Activated CD4-positive, alpha-beta T cell treated with anti-CD3 and anti-CD28 coated beads, Interleukin-2, amount 50 U/mL, for 48 hours (primary cell): Measurements from ENCODE around the gene SCAP.
"Not testable (repeated sequence)": the region's sequence is repeated elsewhere in the genome, so short reads cannot be mapped to it uniquely, and the experiment has no call there.

Experiments
- DNase-seq, 2 experiments: peaks; one replicate each; pipeline ENCODE4 v3.0.0-alpha.2; 2020

Gene SCAP

DNA sequence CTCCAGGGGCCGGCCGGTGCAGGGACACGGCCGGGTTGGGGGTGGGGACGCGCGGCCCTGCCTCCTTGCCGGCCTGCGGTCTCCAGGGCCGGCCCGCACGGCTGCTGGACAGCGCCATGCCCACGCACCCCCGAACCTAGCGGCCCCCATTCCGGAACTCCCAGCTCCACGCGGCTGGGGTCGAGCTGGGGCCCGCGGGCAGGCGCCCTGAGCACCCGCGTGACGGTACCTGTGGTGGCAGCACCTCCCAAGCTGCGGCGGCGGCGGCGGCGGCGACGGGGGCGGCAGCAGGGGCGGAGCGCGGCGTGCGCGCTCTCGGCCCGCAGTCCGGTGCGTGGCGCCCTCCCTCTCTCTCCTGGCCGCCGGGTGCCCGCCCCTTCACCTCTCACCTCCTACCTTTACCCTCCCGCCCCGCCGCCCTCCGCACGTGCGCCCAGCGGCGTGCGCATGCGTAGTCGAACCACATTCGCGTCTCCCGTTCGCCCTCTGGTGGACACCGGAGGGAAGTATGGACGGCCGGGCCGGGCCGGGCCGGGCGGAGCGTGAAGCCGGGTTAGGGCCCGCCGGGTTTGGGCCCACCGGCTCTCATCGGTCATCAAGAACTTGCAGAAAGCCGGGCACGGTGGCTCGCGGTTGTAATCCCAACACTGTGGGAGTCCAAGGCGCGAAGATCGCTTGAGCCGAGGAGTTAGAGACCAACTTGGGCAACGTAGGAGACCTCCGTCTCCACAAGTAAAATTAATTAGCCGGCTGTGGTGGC, at the start of gene SCAP:
Gene SCAP (minus strand): TSS at position 372 of the 760 bp plus-strand sequence. CDS start 32,948 bp downstream, outside the sequence.
- peak; percentile 95 to 96 for DNase-seq

DNA sequence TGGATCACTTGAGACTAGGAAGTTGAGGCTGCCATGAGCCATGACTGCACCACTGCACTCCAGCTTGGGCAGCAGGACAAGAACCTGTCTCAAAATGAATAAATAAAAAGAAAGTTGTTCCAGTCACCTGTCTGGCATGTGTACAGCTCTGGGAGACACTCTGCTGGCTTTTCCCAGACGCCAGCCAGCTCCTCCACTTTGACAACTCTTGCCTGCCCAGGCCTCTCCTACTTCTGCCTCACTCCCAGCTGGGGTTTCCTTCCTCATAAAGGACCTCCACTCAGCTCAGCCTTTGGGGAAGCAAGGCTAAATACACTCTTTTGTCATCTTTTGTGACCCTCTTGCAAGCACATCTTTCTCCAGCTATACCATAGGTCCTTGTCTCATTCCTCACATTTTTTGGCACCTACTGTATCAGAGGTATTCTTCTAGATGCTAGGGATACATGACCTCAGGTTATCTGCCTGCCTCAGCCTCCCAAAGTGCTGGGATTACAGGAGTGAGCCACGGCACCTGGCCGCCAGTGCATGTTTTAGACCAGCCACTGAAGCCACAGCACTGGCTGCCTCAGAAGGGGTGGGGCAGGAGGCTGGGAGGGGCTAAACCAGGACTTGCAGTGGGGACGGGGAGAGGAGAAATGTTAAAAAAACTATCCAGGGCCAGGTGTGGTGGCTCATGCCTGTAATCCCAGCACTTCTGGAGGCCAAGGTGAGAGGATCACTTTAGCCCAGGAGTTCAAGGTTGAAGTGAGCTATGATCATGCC, 47.8 kb upstream of the SCAP start:
- no peak for DNase-seq

DNA sequence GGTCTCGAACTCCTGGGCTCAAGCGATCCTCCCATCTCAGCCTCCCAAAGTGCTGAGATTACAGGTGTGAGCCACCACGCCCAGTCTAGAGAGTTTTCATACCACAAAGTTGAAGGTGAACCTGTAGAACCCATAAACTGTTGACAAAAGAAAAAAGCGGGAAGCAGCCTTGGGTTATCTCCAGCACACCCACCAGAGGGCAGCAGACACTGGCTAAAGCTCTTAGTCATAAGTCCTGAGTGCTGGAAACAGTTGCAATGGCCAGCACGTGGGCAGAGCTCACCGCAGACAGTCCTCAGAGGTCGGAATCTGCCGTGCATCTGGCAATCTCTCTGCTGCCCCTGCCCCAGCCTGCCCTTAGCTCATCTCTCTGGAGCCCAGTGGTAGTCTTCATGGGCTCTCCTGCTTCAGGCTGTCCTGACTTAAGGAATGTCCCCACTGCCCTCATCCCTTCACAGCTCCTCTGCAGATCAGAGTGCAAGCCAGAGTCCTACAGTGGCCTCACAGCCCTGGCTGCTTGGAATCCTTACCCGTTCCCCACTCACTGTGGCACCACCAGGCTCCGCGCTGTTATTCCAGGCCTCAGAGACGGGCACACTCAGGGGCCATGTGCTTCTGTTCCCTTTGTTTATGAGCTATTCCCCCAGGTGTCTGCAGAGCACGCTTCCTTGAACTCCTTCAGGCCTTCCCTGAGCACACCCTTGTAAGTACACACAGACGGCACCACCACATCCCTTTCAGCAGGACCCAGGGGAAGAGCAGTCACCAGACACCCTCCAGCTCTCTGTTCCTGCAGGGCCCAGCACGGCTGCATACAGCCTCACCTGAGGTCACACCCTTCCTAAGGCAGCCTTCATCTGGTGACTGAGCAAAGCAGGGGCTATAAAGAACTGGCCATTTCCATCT, 46.6 kb upstream of the SCAP start:
- peak; percentile 80 to 87 for DNase-seq

DNA sequence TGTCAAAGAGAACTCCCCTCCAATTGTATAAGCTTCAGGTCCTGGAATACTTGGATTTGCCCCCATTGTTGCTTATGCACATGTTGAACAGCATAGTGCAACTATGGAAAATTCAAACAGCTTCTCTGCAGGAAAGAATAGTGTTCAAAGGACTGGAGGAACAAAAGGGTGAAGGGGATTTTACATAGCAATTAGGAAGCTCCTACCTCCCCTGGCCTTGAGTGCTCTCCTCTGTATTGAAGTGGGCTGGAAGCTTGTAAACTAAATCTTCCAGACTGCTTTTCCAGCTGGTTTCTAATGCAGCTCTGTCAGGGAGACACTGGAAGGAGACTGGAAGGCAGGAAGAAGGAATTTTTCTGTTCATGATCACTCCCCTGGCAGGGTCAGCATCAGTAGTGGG, 45.0 kb upstream of the SCAP start:
- DNase-seq = no peak

DNA sequence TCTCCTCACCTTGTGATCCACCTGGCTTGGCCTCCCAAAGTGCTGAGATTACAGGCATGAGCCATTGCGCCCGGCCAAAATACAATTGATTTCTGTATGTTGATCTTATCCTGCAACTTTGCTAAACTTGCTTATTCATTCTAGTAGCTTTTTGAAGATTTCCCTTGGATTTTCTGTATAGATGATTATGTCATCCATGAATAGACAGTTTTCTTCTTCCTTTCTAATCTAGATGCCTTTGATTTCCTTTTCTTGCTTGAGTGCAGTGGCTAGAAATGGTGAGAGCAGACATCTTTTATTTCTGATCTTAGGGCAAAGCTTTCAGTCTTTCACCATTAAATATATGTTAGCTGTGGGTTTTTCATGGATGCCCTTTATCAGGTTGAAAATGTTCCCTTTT, 42.2 kb upstream of the SCAP start:
- DNase-seq = no peak

DNA sequence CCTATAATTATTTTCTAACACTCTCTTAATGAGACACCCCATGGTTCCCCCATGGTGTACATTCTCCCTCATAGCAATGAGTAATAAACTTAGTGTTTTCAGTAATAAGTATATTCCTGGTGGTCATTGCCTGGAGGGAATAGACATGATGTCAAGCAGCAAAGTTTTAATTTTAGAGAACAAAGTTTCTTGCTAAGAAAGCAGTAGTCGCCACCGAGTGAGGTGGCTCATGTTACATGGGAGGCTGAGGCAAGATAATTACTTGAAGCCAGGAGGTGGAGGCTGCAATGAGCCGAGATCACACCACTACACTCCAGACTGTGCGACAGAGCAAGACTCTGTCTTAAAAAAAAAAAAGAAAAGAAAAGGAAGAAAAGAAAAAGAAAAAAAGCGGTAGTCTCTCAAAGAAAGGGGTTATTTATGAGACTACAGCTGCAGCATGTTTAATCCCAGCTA, 40.2 kb upstream of the SCAP start:
- DNase-seq = no peak

DNA sequence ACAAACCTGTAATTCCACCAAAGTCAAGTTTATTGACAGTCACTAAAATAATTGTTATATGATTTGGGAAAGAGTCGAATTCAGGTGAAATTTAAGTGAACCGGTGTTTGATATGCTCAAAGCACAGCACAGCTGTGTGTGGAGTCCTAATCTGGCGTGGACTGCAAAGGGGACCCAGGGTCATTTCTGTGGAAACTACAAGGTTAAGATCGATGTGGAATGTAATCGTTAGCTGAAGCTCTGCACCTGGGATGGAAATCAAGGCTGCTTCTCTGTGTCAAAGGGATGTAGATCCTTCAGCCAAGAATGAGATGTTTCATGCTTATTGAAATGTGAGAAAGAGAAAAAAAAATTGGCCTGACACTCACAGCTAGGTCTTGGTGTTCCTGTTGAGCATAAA, 39.4 kb upstream of the SCAP start:
- DNase-seq = no peak

DNA sequence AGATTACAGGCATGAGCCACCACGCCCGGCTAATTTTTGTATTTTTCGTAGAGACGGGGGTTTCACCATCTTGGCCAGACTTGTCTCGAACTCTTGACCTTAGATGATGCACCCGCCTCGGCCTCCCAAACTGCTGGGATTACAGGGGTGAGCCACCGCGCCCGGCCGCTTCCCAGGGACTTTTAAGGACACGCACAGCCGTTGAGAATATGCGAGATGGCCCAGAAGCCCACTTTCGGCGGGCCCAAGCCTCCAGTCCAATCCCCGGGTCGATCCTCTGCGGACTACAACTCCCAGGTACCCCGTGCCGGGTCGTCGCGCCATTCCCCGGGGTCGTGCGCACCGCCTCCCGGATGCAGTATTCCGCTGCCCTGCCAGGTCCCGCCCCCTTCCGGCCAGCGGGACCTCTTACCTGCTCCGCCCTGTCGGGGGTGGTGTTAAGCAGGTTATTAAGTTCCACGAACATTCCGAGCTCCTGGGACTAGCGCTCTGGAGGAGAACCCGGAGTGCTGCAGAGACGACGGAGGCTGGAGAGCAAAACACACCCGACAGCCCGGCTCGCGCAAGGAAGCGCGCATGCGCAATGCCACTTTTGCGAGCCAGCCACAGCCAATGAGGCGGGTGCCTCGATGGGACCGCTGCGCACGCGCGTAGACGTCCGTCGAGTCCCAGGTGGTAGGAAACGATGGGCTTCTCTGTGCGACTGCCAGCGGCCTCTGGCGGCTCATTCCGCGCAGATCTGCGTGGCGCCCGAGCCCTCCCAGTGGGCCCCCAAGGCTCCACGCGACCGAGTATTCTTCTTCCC, 37.6 kb upstream of the SCAP start, which contains the start of gene ELP6:
Gene ELP6 (minus strand): TSS at position 588 of the 805 bp plus-strand sequence. CDS start 122 bp downstream, at position 466.
- peak; percentile 96 to 97 for DNase-seq

DNA sequence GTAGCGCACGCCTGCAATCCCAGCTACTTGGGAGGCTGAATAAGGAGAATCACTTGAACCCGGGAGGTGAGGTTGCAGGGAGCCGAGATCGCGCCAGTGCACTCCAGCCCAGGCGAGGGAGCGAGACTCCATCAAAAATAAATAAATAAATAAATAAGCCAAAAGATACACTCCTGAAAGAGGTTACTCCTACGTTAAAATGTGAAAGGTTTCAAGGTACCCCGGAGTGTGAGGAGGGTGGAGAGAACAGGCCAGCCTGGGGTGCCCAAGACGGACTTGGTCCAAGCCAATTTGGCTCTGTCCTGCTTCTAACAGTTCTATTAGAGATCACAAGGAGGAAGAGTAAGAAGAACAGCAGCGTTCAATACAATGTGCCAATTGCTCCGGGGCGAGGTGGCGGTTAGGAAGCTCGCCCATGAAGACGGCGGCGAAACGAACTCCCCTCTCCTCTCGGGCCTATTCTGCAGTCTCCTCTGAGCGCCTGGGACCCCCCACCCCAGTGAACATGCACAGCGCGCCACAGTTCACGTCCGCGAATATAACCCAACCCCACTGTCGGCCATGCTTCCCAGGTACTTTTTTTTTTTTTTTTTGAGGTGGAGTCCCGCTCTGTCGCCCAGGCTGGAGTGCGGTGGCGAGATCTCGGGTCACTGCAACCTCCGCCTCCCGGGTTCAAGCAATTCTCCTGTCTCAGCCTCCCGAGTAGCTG, 36.8 kb upstream of the SCAP start:
- peak in 1 of 2 experiments; percentile 26 for DNase-seq

DNA sequence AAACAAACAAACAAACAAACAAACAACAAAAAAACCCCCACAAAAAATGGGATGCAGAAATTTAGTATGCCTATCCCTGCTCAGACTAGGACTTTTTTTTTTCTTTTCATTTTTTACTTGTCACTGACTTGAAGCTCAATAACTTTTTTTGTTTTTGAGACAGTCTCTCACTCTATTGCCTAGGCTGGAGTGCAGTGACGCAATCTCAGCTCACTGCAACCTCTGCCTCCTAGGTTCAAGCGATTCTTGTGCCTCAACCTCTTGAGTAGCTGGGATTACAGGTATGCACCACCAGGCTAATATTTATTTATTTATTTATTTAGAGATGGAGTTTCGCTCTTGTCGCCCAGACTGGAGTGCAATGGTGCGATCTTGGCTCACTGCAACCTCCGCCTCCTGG, 29.5 kb upstream of the SCAP start:
- DNase-seq = not testable (repeated sequence)

DNA sequence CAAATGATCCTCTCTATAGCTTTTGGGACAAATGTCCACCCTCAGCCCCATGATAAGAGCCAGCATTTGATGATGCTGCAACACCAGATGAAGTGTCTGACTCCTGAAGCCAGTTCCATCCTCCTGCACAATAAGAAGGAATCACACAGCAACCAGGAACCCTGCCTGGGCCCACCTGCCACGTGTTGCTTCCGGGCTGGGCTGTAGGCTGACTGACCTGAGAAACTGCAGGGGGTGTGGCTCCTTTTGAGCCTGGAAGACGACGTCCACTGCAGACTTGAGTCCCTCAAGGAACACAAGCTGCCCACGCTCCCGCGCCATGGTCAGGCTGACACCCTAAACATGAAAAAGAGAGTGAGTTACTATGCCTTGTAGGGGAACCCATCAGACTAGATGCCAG, 28.4 kb upstream of the SCAP start:
- no peak for DNase-seq

DNA sequence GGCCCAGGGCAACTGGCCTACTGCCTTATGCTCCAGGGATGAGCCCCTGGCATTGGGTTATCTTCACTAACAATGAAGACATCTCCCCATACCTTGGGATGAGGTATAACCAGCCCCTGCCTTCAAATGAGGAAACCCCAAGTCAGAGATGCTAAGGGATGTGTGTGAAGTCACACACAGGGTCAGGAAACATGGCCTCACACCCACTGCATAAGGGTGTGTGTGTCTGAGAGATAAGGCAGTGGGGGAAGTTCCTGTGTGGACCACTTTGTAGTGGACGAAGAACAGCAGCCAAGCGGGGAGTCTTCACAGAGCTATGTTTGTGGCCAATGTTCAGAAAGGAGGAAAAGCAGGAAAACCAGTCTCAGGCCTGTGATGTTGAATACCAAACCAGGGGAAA, 27.3 kb upstream of the SCAP start:
- no peak for DNase-seq

DNA sequence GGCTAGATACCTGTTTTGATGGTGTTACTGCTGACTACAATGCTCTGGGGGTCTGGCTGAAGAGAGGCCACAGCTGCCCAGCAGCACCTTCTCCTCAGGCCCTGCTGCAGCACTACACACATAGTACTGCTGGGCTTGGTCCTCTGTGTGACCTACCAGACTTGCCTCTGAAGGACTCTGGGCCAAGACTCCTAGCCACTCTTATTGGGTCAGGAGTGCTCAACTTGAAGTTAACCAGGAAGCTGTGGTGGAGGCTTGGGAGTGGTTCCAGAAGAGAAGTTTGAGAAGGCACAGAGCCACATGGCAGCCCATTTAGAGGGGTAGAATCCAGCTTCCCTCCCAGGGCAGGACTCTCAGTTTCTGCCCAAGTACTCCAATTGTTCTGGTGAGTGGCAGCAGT, 21.2 kb upstream of the SCAP start:
- DNase-seq = no peak

DNA sequence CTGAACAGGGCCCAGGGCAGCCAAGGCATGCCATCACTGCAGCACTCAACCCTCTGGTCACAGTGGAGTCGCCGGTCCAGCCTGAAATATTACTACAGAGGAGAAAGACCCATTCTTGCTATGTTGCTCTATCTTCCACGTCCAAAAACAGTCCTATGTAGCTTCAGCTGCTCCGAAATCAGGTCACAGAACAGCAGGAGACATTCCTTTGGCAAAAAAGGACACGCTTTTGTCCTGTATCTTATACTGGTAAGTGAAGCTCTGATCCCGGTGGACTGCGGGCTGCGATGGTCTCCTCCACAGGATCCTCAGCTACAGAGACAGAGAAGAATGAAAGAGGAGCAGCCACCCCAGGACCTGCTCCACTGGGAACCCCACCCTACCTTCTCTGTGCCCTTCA, 20.1 kb upstream of the SCAP start:
- DNase-seq = no peak

DNA sequence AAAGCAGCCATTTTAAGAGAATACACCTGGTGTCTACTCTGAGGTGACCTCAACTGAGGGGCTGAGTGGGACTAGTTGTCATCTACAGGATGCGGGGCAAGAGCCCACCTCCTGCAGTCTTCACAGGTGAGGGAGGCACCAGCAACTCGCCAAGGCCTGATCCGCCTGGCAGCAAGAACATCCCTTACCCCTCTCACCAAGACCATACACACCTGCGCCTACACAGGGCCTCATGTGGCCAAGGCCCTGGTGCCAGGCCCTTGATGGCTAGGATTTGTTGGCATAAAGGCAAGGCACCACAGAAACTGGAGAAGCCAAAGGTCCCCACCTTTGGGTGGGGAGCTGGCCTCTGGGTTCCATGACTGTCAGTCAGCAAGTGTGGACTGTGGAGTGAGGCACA, 19.4 kb upstream of the SCAP start:
- DNase-seq = no peak

DNA sequence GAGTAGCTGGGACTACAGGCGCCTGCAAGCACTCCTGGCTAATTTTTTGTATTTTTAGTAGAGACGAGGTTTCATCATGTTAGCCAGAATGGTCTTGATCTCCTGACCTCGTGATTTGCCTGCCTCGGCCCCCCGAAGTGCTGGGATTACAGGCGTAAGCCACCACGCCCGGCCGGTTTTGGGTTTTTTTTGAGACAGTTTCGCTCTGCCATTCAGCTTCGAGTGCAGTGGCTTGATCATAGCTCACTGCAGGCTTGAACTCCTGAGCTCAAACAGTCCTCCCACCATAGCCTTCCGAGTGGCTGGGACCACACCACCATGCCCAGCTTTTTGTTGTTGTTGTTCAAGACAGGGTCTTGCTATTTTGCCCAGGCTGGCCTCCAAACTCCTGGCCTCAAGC, 16.0 kb upstream of the SCAP start:
- no peak for DNase-seq

DNA sequence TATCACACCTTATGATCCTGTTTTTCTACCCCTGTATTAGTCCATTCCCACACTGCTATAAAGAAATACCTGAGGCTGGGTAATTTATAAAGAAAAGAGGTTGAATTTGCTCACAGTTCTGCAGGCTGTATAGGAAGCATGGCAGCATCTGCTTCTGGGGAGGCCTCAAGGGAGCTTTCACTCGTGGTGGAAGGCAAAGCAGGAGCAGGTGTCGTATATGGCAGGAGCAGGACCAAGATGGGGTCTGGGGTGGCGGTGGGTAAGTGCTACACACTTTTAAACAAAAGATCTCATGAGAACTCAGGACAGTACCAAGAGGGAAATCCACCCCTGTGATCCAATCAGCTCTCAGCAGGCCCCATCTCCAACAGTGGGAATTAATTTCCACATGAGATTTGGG, 15.4 kb upstream of the SCAP start:
- no peak for DNase-seq

DNA sequence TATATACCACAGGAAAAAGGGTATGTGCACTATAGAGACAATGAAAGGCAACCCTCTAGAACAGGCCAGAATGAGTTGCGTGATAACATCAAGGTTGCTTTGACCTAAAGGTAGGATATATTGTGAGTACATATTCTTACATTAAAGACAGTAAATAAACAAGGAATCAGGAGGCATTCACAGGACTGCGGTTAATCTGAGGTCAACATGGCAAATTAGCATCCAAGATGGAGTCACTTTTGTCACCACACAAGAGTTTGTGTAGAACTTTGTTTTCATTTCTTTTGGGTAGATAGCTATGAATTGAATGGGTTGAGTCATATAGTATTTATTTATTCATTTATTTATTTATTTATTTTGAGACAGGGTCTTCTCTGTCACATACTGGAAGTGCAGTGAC, 11.5 kb upstream of the SCAP start:
- DNase-seq = no peak

DNA sequence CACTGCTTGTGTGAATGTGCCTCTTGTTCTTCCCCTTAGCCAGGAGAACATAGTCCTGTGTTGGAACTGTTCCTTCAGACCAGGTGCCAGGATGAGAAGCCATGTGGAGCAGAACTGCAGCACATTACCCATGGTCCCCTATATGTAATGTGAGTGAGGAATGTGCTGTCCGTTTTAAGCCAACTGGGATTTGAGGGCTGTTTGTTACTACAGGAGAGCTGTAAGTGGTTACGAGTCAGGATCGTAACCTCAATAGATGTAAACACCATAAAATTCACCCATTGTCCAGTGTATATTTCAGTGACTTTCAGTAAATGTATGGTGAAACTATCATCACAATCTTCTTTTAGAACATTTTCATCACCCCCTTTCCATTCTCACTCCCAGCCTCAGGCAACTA, 10.1 kb upstream of the SCAP start:
- DNase-seq = no peak

DNA sequence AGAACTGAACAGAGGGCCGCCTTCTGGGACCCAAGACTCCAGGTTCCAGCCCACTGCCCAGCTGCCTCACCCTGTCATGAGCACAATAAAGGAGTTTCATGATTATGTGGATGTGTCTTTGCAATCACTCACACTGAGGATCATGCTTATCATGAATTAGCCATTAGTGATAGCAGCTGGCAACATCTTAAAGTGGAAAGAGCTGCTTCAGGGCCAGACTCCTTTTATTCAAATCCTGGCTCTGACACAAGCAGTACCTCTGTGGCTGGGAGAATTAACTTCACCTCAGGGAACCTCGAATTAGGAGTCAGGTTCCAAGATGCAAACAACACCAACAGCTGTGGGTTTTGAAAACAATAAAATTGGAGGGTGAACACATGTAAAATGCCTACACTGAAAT, 6.6 kb upstream of the SCAP start:
- DNase-seq = no peak

DNA sequence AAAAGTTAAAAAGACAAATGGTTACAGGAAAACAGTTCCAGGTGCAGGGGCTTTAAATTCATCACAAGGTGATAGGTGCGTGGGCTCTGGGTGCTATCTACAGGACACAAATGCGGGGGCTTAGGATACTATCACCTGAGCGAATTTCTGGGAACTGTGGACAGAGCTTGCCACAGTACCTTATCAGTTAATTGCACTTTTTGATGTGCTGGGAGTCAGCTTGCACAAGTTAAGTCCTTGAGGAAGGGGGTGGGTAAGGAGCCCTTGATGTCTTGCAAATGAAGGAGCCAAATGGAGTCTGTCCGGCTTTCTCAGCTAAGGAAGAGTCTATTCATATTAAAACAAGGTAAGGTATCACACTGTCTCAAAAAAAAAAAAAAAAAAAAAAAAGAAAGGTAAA, 6.0 kb upstream of the SCAP start:
- not testable (repeated sequence) for DNase-seq

DNA sequence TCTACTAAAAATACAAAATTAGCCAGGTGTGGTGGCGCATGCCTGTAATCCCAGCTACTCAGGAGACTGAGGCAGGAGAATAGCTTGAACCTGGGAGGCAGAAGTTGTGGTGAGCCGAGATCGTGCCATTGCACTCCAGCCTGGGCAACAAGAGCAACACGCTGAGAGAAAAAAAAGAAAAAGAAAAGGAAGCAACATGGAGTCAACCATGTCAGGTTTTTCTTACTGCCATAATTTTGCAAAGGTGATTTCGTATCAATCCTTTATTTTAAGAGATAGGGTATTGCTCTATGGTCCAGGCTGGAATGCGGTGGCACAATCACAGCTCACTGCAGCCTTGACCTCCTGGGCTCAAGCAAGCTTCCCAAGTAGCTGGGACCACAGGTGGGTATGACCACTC, 4.5 kb upstream of the SCAP start:
- DNase-seq = not testable (repeated sequence)
